GM18907 (cell line): Measurements from ENCODE around the gene IKZF4.
"Not testable (repeated sequence)": the region's sequence is repeated elsewhere in the genome, so short reads cannot be mapped to it uniquely, and the experiment has no call there.

Experiments used
- ATAC-seq: cut with Tn5 transposase; IDR thresholded peaks from one replicate; pipeline ENCODE4 v1.9.1; 2021; ENCODE audit warnings: mild to moderate bottlenecking, moderate library complexity; ENCODE audit not compliant: unreplicated experiment

The IKZF4 gene

DNA sequence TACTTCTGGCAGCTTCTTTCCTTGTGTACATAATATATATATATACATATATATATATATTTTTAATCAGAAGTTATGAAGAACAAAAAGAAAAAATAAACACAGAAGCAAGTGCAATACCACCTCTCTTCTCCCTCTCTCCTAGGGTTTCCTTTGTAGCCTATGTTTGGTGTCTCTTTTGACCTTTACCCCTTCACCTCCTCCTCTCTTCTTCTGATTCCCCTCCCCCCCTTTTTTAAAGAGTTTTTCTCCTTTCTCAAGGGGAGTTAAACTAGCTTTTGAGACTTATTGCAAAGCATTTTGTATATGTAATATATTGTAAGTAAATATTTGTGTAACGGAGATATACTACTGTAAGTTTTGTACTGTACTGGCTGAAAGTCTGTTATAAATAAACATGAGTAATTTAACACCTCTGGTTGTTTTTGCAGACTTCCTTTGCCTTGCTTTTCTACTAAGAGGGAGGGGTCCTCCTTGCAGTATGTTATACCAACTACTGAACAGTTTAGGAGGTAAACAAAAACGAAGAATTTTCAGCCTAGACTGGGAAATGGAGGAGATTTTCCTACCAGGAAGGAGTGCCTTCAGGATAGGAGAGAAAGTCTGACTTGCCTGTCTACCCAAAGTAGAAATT is 17.3 kb downstream of the IKZF4 start:
- ATAC-seq, result no peak

DNA sequence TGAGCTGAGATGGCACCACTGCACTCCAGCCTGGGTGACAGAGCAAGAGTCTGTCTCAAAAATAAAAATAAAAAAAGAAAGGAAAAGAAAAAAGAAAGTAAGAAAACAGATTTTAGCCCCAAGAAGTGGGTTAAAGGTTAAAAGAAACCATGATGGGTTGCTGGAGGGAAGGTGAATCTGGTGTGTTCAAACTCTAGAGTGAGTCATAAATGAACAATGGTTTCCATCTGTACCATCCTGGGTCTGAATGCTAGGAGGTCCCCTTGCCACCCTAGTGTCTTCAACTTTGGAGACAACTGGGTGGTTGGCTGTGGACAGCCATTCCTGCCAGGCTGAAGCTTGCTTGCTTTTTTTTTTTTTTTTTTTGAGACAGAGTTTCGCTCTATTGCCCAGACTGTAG is 19.3 kb downstream of the IKZF4 start:
- no peak for ATAC-seq

DNA sequence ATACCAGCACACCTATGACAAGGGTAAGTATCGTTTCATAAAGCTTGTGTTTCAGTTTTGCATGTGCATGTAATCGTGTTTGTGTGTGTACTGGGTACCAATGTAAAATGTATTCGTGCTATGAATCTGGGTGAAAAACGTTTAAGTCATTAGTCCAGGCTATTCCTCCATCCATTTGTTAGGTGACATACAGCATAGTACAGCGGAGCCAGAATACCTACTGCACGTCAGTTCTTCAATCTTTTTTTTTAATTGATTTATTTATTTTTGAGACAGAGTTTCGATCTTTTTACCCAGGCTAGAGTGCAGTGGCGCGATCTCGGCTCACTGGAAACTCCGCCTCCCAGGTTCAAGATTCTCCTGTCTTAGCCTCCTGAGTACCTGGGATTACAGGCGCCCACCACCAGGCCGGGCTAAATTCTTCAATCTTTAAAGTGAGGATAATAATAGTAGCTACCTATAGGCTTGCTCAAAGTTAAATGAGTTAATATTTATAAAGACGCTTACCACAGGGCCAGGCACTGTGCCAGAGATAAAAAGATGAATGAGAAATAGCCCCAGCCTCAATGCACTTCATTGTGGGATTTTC is 20.2 kb downstream of the IKZF4 start:
- ATAC-seq, result peak; percentile 3

DNA sequence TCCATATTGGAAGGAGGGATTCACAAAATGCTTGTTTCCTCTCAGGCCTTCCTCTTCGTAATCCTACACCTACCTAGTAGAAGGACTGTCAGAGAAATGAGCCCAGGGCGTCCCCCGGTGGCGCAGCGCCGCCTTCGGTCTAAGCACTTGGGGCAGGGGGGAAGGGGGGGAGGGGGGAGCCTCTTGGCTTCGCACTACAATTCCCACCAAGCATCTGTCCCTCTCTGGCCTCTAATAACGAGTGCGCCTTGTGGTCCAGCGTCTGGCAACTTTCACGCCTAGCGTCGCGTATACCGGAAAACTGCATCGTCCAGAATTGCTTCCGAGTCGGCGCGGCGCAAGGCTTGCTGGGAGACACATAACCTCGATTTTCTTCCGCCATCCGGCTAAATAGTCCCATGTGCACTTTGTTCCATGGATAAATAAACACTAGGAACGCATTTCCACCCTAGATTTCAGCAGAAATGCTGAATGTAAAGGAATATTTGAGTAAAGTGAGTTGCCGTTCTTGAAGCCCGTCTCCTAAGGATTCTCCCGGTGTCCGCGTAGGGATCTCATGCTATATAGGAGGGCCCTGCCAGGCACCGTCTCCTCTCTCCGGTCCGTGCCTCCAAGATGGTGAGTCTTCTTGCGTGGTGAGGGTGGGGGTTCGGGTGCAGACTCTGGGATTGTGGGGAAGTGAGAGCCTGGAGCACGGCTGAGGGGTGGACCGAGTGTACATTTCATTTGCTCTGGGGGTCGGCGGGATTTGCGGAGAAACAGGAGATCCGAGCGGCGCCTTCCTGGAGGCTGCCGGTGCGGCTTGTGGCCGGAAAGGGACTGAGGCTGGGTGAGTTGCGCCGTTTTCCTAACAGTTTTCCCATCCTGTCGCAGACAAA is 20.9 kb downstream of the IKZF4 start, which contains the start of gene RPS26:
Gene RPS26 (plus strand): TSS at position 367 of the 878 bp plus-strand sequence. CDS start 249 bp downstream, at position 616.
- ATAC-seq, result peak; percentile 92

DNA sequence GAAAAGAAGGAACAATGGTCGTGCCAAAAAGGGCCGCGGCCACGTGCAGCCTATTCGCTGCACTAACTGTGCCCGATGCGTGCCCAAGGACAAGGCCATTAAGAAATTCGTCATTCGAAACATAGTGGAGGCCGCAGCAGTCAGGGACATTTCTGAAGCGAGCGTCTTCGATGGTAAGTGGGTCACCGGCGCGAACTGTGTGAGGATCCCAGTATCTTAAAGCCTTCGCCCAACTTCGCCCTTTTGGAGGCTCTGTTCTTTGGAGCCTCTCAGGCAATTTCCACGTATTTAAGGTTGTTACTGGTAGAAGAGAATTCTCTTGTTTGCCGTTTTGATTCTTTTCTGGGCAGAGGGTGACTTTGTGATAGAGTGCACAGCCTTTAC is 21.6 kb downstream of the IKZF4 start:
- not testable (repeated sequence) for ATAC-seq

DNA sequence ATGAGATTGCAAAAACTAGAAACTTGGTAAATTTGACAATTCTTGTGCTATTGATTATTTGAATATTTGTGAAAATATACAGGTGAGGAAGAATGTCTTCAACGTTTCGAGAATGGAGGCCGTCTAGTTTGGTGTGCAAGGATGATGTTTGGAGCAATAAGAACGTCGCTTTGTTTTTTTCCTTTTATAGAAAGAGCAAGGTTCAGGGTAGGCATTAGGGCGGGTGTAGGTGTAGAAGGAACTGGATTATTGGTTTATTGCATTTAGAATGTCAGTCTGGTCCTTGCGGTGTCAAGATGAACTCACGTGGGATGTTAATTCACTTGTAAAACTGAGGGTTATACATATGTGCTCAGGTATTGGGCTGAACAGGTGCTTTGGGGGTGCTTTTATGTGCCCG is 22.0 kb downstream of the IKZF4 start:
- ATAC-seq, result no peak

DNA sequence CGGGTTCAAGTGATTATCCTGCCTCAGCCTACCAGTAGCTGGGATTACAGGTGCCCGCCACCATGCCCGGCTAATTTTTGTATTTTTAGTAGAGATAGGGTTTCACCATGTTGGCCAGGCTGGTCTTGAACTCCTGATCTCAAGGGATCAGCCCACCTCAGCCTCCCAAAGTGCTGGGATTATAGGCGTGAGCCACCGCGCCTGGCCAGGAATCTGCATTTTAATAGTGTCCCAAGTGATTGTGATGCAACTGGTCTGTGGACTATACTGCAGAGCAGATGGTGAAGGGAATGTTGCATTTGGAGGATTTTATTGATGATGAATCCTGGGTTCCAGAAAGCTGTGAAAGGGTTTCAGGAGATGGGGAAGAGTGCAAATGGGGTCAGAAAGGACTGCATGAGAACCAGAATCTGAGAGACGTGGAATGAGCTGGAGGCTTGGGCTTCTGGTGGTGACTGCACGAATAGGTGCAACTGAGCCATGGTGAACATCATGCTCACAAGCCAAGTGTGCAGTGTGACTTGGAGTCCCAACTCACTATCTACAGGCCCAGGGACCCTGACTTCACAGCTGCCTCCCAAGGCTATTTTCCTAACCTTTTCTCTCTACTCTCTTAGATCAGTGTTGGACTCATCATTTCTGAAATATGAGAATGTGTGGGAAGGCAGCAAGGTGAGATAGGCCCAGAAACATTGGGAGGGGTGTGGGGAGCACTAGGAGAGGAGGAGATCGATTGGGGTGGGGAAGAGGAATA is 25.4 kb downstream of the IKZF4 start:
- no peak for ATAC-seq

DNA sequence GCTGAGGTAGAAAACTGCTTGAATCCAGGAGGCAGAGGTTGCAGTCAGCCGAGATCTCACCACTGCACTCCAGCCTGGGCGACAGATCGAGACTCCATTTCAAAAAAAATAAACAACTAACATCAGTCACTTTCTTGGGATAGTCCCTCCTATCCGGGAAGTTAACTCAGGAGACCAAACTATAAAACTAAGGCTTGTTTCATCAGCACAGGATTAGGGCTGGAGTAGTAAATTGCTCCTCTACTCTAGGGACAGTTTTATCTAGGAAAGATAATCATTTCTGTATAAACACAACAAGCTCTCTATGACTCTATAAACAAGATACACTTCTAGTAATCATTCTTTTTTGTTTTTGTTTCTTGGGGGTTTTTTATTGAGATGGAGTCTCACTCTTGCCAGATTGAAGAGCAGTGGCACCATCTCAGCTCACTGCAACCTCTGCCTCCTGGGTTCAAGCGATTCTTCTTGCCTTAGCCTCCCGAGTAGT is 32.6 kb downstream of the IKZF4 start:
- ATAC-seq, result no peak

DNA sequence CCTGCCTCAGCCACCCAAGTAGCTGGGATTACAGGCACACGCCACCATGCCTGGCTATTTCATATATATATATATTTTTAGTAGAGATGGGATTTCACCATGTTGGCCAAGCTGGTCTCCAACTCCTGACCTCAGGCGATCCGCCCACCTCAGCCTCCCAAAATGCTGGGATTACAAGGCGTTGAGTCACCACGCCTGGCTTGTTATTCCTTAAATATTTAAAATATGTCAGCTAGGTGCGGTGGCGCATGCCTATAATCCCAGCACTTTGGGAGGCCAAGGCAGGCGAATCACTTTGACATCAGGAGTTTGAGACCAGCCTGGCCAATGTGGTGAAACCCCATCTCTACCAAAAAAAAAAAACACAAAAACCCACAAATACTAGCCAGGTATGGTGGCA is 39.1 kb downstream of the IKZF4 start:
- ATAC-seq, result not testable (repeated sequence)

DNA sequence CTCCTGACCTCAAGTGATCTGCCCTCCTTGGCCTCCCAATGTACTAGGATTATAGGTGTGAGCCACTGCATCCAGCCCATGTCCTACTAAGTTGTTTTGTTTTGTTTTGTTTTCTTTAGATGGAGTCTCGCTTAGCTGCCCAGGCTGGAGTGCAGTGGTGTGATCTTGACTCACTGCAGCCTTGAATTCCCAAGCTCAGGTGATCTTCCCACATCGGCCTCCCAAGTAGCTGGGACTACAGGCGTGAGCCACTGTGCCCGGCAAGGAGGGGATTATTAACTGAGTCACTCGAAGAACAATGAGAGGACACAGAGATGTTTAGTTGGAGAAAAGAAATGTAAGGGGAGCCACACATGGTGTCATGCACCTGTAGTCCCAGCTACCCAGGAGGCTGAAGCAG is 41.1 kb downstream of the IKZF4 start:
- ATAC-seq, result no peak

DNA sequence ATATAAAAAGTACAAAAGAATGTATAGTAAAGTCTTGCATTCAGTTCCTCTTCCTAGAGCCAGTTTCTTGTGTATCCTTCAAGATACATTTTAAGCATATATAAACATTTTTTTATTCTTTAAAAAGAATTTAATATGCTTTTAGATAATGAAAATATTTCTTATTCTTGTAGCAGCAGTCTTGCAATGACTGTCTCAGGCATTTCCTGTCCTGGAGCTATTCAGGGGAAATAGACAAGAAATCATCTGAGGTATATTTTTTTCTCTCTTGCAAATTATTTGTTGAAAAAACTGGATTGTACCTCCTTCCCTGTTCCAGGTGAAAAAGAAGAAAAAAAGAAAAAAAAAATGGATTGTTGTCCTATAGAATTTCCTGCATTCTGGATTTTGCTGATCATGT is 42.2 kb downstream of the IKZF4 start:
- ATAC-seq, result no peak

DNA sequence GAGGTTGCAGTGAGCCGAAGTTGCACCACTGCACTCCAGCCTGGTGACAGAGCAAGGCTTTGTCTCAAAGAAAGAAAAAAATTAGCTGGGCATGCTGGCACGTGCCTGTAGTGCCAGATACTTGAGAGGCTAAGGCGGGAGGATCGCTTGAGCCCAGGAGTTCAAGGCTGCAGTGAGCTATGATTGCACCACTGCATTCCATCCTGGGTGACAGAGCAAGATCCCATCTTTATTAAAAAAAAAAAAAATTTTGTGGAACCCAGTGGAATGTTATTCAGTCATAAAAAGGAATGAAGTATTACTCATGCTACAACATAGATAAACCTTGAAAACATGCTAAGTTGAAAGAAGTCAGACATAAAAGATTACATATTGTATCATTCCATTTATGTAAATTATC is 50.8 kb downstream of the IKZF4 start:
- ATAC-seq, result no peak

DNA sequence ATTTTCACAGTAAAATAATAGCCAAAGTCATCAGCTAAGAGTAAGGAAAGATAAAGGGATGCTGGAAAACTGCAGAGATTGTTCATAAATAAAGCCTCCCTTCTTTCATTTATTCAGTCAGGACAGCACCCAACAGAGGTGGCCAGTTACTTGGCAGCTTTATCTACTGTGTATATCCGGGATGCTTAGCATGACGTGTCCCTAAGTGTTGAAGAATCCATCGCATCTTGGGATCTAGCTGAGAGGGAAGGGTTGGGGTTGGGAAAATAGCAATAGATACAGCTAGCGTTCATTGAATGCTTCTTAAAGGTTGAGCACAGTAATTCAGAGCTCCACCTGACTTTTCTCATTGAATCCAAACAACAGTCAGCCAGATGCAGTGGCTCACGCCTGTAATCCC is 53.6 kb downstream of the IKZF4 start:
- no peak for ATAC-seq

DNA sequence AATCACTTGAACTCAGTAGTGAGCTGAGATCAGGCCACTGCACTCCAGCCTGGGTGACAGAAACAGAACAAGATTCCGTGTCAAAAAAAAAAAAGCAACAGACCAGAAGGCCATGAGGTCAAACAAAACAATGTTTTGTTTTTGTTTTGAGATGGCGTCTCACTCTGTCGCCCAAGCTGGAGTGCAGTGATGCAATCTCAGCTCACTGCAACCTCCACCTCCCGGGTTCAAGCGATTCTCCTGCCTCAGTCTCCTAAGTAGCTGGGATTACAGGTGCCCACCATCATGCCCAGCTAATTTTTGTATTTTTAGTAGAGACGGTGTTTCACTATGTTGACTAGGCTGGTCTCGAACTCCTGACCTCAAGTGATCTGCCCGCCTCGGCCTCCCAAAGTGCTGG is 57.1 kb downstream of the IKZF4 start:
- ATAC-seq, result not testable (repeated sequence)

DNA sequence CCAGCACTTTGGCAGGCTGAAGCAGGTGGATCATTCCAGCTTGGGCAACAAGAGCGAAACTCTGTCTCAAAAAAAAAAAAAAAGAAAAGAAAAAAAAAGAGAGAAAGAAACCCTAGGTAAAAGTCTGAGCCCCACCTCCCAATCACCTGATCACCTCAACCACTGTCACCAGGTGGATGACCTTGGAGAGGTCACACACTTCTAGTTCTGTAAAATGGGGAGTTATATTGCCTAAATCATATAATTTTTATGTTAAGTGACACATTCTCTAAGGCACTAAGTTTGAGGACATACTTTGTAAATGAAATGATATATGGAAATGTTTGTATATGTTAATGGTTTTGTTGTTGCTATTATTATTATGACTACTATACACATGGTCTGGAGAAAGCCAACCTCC is 57.6 kb downstream of the IKZF4 start:
- ATAC-seq, result no peak

DNA sequence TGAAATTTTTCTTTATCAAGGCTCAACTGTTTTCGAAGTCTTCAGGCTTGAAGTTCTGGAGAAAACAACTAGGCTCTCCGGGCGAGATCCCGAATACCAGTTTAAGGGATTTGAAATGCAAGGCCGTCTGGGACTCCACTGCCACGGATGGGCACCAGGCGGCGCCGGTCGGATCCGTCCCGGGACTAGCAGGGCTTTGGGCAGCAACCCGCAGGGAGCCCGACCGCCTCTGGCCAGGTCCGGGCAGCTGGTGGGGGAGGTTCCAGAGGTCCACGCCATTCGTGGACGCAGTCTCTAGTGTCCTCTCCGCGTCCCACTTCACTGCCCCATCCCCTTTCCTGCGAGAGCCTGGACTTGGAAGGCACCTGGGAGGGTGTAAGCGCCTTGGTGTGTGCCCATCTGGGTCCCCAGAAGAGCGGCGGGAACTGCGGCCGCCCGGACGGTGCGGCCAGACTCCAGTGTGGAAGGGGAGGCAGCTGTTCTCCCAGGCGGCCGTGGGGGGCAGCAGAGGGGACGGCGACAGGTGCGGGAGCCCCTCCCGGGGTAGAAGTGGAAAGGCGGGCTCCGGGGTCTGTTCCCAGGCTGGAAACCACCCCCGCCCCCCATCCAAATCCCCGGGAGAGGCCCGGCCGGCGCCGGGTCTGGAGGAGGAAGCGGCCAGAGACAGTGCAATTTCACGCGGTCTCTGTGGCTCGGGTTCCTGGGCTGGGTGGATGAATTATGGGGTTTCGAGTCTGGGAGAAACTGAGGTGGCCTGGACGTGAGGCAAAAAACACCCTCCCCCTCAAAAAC is 58.3 kb downstream of the IKZF4 start:
- peak; percentile 54 for ATAC-seq

DNA sequence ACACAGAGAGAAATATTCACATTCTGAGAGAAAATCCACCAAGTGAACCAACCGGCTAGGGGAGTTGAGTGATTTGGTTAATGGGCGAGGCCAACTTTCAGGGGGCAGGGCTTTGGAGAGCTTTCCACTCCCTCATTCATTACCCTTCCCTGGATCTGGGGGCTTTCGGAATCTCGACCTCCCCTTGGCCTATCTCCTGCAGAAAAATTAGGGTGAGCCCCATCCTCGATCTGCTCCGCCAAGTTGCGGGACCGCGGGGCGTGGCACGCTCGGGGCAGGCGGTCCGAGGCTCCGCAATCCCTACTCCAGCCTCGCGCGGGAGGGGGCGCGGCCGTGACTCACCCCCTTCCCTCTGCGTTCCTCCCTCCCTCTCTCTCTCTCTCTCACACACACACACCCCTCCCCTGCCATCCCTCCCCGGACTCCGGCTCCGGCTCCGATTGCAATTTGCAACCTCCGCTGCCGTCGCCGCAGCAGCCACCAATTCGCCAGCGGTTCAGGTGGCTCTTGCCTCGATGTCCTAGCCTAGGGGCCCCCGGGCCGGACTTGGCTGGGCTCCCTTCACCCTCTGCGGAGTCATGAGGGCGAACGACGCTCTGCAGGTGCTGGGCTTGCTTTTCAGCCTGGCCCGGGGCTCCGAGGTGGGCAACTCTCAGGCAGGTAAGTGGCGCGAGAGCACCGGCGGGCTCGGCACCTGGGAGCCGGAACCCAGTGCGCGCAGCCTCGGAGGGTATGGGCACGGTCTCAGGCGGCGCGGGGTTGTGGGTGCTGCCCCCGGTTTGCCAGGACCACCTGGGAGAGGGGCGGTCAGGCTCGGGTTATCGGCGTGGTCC is 59.1 kb downstream of the IKZF4 start, which contains the start of gene ERBB3:
Gene ERBB3 (plus strand): TSS at position 443 of the 833 bp plus-strand sequence. CDS start 136 bp downstream, at position 579.
- no peak for ATAC-seq

DNA sequence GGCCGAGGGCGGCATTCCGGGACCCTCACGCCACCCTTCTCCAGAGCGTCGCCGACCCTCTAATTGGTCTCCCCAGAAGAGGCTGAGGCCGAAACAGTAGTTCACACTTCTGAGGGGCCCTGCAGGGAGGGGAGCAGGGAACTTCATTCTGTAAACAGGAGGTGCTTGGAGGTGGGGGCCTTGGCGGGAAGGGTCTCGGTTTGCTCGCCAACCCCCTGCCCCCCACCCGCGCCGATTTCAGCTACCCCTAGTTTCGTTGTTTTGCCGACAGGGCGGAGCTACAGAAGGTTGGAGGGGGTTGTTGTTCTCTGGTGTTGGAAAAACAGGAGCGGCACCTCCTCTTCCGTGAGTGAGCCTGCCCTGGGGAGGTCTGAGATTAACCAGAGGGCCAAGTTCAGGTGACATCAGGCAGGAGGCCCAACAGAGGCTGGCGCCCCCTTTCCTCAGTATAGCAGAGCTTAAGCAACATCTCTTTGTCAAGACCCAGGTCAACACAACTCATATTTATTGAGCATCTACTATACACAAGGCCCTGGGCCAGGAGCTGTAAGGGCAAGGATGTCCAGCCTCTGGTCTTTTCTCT is 59.8 kb downstream of the IKZF4 start:
- no peak for ATAC-seq
